Mesodermal cell (in vitro differentiated cells): ENCODE data around the gene ACACA.

ENCODE experiments used
- H3K27ac ChIP-seq: 2 replicates; pipeline ENCODE4 v1.7.0; 2013; ENCODE audit warnings: mild to moderate bottlenecking, low read depth, low read length, moderate library complexity; ENCODE audit not compliant: severe bottlenecking
- H3K36me3 ChIP-seq: 2 replicates; pipeline ENCODE4 v1.7.1; 2013; ENCODE audit warnings: mild to moderate bottlenecking, low read length, moderate library complexity; ENCODE audit not compliant: control insufficient read depth, insufficient read depth
- H3K4me1 ChIP-seq: one replicate; pipeline ENCODE4 v1.7.1; 2013; ENCODE audit warnings: mild to moderate bottlenecking, low read length; ENCODE audit not compliant: insufficient read depth, control insufficient read depth, poor library complexity, severe bottlenecking
- H3K4me3 ChIP-seq: 2 replicates; pipeline ENCODE4 v1.7.0; 2013; ENCODE audit warnings: low read length, control low read depth, mild to moderate bottlenecking; ENCODE audit not compliant: insufficient read depth, poor library complexity, severe bottlenecking; ENCODE audit errors: extremely low read depth
- H3K9me3 ChIP-seq: 2 replicates; pipeline ENCODE4 v1.7.1; 2013; ENCODE audit warnings: mild to moderate bottlenecking, low read length, moderate library complexity; ENCODE audit not compliant: control insufficient read depth
- WGBS, 2 experiments: methylation state at CpG; one replicate each; pipeline ENCODE4 v1.1.5; 2013; ENCODE audit warnings: missing lambda C conversion rate in 2 of 2; ENCODE audit not compliant: insufficient coverage in 2 of 2; 5-methylcytosine and 5-hydroxymethylcytosine counted together

ACACA gene

GRCh38 chr17:37342589-37342988, 64.0 kb downstream of the ACACA start:
- no peak overlapping the region for H3K4me3 ChIP-seq
- peaks cover 66% of the 10 kb centered on the region for H3K36me3 ChIP-seq
- peaks cover 6% of the 10 kb centered on the region for H3K9me3 ChIP-seq
- 100% methylated on average over 1 of the region's 2 CpGs; no CpG with 5 or more reads in 1 of the 2 experiments for WGBS, 2 experiments
- no peak overlapping the region for H3K27ac ChIP-seq
- H3K4me1 ChIP-seq, result no peaks in the 10 kb centered on the region

GRCh38 chr17:37340804-37341203, 65.8 kb downstream of the ACACA start:
- Histone ChIP-seq H3K4me1 (no peaks in the 10 kb centered on the region), H3K4me3 (no peak overlapping the region), H3K36me3 (peaks cover 72% of the 10 kb centered on the region), H3K9me3 (no peaks in the 10 kb centered on the region), H3K27ac (no peak overlapping the region)
- WGBS, 2 experiments, result no CpG with 5 or more reads among the region's 2 CpGs

GRCh38 chr17:37339321-37339720, 67.3 kb downstream of the ACACA start:
- WGBS, 2 experiments, result 96 to 100% methylated on average over 2 to 3 of the region's 3 CpGs
- Histone ChIP-seq H3K9me3 (no peaks in the 10 kb centered on the region), H3K4me3 (no peak overlapping the region), H3K36me3 (peaks cover 67% of the 10 kb centered on the region), H3K4me1 (no peaks in the 10 kb centered on the region), H3K27ac (no peak overlapping the region)

GRCh38 chr17:37338847-37339246, 67.8 kb downstream of the ACACA start:
- H3K27ac ChIP-seq, result no peak overlapping the region
- peaks cover 65% of the 10 kb centered on the region for H3K36me3 ChIP-seq
- 86 to 100% methylated on average over 2 to 3 of the region's 3 CpGs for WGBS, 2 experiments

GRCh38 chr17:37327341-37328090, 79.1 kb downstream of the ACACA start:
- WGBS, 2 experiments, result 90 to 92% methylated on average over 3 of the region's 5 CpGs
- Histone ChIP-seq H3K36me3 (peaks cover 67% of the 10 kb centered on the region), H3K27ac (no peak overlapping the region), H3K9me3 (no peaks in the 10 kb centered on the region), H3K4me3 (no peak overlapping the region), H3K4me1 (no peaks in the 10 kb centered on the region)

More at GRCh38 chr17:37338847-37339246, 67.8 kb downstream of the ACACA start:
- H3K4me3 ChIP-seq, result no peak overlapping the region
- no peaks in the 10 kb centered on the region for H3K9me3 ChIP-seq
- H3K4me1 ChIP-seq, result no peaks in the 10 kb centered on the region

- H3K9me3 ChIP-seq, result no peaks in the 10 kb centered on the region
- WGBS, 2 experiments, result 92 to 95% methylated on average over 5 of the region's 7 CpGs
- H3K36me3 ChIP-seq, result peaks cover 52% of the 10 kb centered on the region
- H3K4me1 ChIP-seq, result no peaks in the 10 kb centered on the region
- H3K27ac ChIP-seq, result no peak overlapping the region
- no peak overlapping the region for H3K4me3 ChIP-seq
Observed at GRCh38 chr17:37322826-37323561, 83.6 kb downstream of the ACACA start.

- no peaks in the 10 kb centered on the region for H3K9me3 ChIP-seq
- H3K27ac ChIP-seq, result no peak overlapping the region
- H3K36me3 ChIP-seq, result peaks cover 46% of the 10 kb centered on the region
- no CpG with 5 or more reads among the region's 1 CpG for WGBS, 2 experiments
- H3K4me3 ChIP-seq, result no peak overlapping the region
- H3K4me1 ChIP-seq, result no peaks in the 10 kb centered on the region
Observed at GRCh38 chr17:37322106-37322505, 84.5 kb downstream of the ACACA start.

- Histone ChIP-seq H3K27ac (no peak overlapping the region), H3K4me1 (no peaks in the 10 kb centered on the region), H3K4me3 (no peak overlapping the region), H3K9me3 (no peaks in the 10 kb centered on the region), H3K36me3 (peaks cover 51% of the 10 kb centered on the region)
- WGBS, 2 experiments, result 100% methylated on average over 1 of the region's 3 CpGs
Observed at GRCh38 chr17:37318931-37319594, 87.6 kb downstream of the ACACA start.

- Histone ChIP-seq H3K4me3 (no peak overlapping the region), H3K4me1 (no peaks in the 10 kb centered on the region), H3K36me3 (peaks cover 43% of the 10 kb centered on the region), H3K27ac (no peak overlapping the region), H3K9me3 (no peaks in the 10 kb centered on the region)
Observed at GRCh38 chr17:37317867-37318266, 88.8 kb downstream of the ACACA start.

- peaks cover 47% of the 10 kb centered on the region for H3K36me3 ChIP-seq
- H3K27ac ChIP-seq, result no peak overlapping the region
- no peak overlapping the region for H3K4me3 ChIP-seq
- peaks cover 5% of the 10 kb centered on the region for H3K4me1 ChIP-seq
- H3K9me3 ChIP-seq, result no peaks in the 10 kb centered on the region
Observed at GRCh38 chr17:37315601-37316000, 91.0 kb downstream of the ACACA start.
